ENCODE results near the gene AKAP13. TPM values are rescaled to one million over a fixed set of nuclear protein-coding genes. Genes with fewer than 3 reads are reported as not detected.

Gene AKAP13
- polyA plus RNA-seq, 2 of the 4 experiments (the other 2 are of a cell fraction) = 20.4 to 28.8 TPM

DNA sequence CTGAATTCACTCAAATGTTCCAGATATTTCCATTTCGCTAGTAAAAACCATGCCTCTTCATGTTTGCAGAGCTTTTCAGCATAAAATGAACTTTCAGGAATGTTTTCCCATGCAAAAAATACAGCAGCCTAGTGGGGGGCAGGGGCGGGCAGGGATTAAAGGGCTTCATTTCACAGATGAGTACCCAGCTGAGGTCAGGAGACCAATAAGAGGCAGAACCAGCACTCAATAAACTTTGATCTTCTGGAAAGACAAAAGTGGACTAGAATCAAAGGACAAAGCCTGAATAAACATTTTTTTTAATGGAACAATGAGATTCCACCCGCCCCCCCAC lies 406.3 kb downstream of the AKAP13 start:
- no peak for DNase-seq (ENCODE audit: low read depth in 1 of 2, low spot score in 1 of 2)
- Histone ChIP-seq H3K9me3 (no peaks in the 10 kb centered on the region), H3K4me3 (no peak overlapping the region), H3K4me1 (peaks cover 19% of the 10 kb centered on the region), H3K27ac (peak overlapping the region; percentile 41 to 76; a peak in 5 of 6 replicates), H3K4me2 (peak overlapping the region; percentile 65)
- 66% methylated on average over 3 of the region's 3 CpGs for WGBS (ENCODE audit: missing lambda C conversion rate)
- POLR2A ChIA-PET = interaction anchor here (1.1 to 1.3 kb wide), 2 partner anchors 8 to 9 kb away, joined by 4 read pairs; partner anchors contain the start of gene KLHL25
- CTCF ChIA-PET = interaction anchor here (1.1 to 7.1 kb wide), 4 partner anchors 9 to 54 kb away, joined by 3 to 43 read pairs (median 14); no protein-coding TSS in a partner anchor
- FAIRE-seq = no peak
- ATAC-seq = no peak
- no peak for TF ChIP-seq SMC3 (IDR thresholded peaks at IDR 0.05)
- TF ChIP-seq EP300 (IDR thresholded peaks at IDR 0.05) = no peak

- ATAC-seq (no peak), DNase-seq (ENCODE audit: low read depth in 1 of 2, low spot score in 1 of 2) (no peak), FAIRE-seq (no peak)
- Histone ChIP-seq H3K4me2 (no peak overlapping the region), H3K9me3 (no peaks in the 10 kb centered on the region), H3K4me1 (peaks cover 28% of the 10 kb centered on the region), H3K4me3 (no peak overlapping the region), H3K27ac (no peak overlapping the region)
- ChIA-PET POLR2A (no interaction called here), CTCF (interaction anchor here (1.1 to 7.1 kb wide), 11 partner anchors 10 to 59 kb away, joined by 3 to 43 read pairs (median 5); no protein-coding TSS in a partner anchor)
- TF ChIP-seq ESRRA (IDR thresholded peaks at IDR 0.05; ENCODE audit: borderline replicate concordance, low read length) (no peak), NPAS2 (CRISPR knock-in tag; IDR thresholded peaks at IDR 0.05; ENCODE audit: borderline replicate concordance) (no peak), CBX2 (IDR thresholded peaks at IDR 0.05; ENCODE audit: borderline replicate concordance, low read depth) (no peak), SMC3 (IDR thresholded peaks at IDR 0.05) (no peak)
- TF ChIP-seq, protein P1, sequence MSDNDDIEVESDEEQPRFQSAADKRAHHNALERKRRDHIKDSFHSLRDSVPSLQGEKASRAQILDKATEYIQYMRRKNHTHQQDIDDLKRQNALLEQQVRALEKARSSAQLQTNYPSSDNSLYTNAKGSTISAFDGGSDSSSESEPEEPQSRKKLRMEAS (IDR thresholded peaks at IDR 0.05) = no peak
- 90% methylated on average over 12 of the region's 12 CpGs for WGBS (ENCODE audit: missing lambda C conversion rate)
These were observed 408.5 kb downstream of the AKAP13 start for GRCh38 chr15:85788771-85789495.

GRCh38 chr15:85789496-85789875 lies 409.1 kb downstream of the AKAP13 start:
- Histone ChIP-seq H3K4me2 (no peak overlapping the region), H3K27ac (no peak overlapping the region), H3K4me1 (peaks cover 28% of the 10 kb centered on the region), H3K4me3 (no peak overlapping the region), H3K9me3 (no peaks in the 10 kb centered on the region)
- DNase-seq (ENCODE audit: low read depth in 1 of 2, low spot score in 1 of 2) = no peak
- WGBS (ENCODE audit: missing lambda C conversion rate) = 94% methylated on average over 7 of the region's 7 CpGs
- POLR2A ChIA-PET = no interaction called here
- no peak for ATAC-seq
- CTCF ChIA-PET = interaction anchor here (0.9 to 7.1 kb wide), 7 partner anchors 9 to 65 kb away, joined by 3 to 43 read pairs (median 5); no protein-coding TSS in a partner anchor
- TF ChIP-seq TFCP2L1 (CRISPR knock-in tag; IDR thresholded peaks at IDR 0.05) (no peak), JUN (IDR thresholded peaks at IDR 0.05) (no peak)
- FAIRE-seq = no peak

GRCh38 chr15:85792102-85792731 lies 411.8 kb downstream of the AKAP13 start:
- H3K4me1 ChIP-seq = peaks cover 15% of the 10 kb centered on the region
- ATAC-seq (no peak), FAIRE-seq (no peak), DNase-seq (ENCODE audit: low read depth in 1 of 2, low spot score in 1 of 2) (no peak)
- ChIA-PET CTCF (interaction anchor here (1.1 to 3.2 kb wide), 5 partner anchors 11 to 48 kb away, joined by 3 to 13 read pairs (median 4); no protein-coding TSS in a partner anchor), POLR2A (no interaction called here)
- no peak overlapping the region for H3K4me2 ChIP-seq
- TF ChIP-seq EP300 (IDR thresholded peaks at IDR 0.05) (no peak), EHMT2 (IDR thresholded peaks at IDR 0.05; ENCODE audit: low read depth) (no peak), POLR2A (IDR thresholded peaks at IDR 0.05; ENCODE audit: low read length) (no peak), TFCP2L1 (CRISPR knock-in tag; IDR thresholded peaks at IDR 0.05) (no peak), FOXS1 (CRISPR knock-in tag; IDR thresholded peaks at IDR 0.05) (no peak), SMC3 (IDR thresholded peaks at IDR 0.05) (no peak), MAFK (IDR thresholded peaks at IDR 0.05; ENCODE audit: partially characterized antibody) (no peak), CHD2 (IDR thresholded peaks at IDR 0.05; ENCODE audit: low read length, partially characterized antibody) (no peak), ZSCAN20 (CRISPR knock-in tag; IDR thresholded peaks at IDR 0.05) (no peak), RFX5 (IDR thresholded peaks at IDR 0.05) (no peak), HEYL (CRISPR knock-in tag; IDR thresholded peaks at IDR 0.05) (no peak), NPAS2 (CRISPR knock-in tag; IDR thresholded peaks at IDR 0.05; ENCODE audit: borderline replicate concordance) (no peak), RARB (CRISPR knock-in tag; IDR thresholded peaks at IDR 0.05) (no peak), PHF8 (IDR thresholded peaks at IDR 0.05; ENCODE audit: borderline replicate concordance, low read depth) (no peak), KDM1A (IDR thresholded peaks at IDR 0.05; ENCODE audit: low read depth) (no peak), GATA3 (IDR thresholded peaks at IDR 0.05; ENCODE audit: borderline replicate concordance) (no peak)
- TF ChIP-seq, protein P2, sequence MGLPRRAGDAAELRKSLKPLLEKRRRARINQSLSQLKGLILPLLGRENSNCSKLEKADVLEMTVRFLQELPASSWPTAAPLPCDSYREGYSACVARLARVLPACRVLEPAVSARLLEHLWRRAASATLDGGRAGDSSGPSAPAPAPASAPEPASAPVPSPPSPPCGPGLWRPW (IDR thresholded peaks at IDR 0.05) = no peak
- TF ChIP-seq, protein P3, sequence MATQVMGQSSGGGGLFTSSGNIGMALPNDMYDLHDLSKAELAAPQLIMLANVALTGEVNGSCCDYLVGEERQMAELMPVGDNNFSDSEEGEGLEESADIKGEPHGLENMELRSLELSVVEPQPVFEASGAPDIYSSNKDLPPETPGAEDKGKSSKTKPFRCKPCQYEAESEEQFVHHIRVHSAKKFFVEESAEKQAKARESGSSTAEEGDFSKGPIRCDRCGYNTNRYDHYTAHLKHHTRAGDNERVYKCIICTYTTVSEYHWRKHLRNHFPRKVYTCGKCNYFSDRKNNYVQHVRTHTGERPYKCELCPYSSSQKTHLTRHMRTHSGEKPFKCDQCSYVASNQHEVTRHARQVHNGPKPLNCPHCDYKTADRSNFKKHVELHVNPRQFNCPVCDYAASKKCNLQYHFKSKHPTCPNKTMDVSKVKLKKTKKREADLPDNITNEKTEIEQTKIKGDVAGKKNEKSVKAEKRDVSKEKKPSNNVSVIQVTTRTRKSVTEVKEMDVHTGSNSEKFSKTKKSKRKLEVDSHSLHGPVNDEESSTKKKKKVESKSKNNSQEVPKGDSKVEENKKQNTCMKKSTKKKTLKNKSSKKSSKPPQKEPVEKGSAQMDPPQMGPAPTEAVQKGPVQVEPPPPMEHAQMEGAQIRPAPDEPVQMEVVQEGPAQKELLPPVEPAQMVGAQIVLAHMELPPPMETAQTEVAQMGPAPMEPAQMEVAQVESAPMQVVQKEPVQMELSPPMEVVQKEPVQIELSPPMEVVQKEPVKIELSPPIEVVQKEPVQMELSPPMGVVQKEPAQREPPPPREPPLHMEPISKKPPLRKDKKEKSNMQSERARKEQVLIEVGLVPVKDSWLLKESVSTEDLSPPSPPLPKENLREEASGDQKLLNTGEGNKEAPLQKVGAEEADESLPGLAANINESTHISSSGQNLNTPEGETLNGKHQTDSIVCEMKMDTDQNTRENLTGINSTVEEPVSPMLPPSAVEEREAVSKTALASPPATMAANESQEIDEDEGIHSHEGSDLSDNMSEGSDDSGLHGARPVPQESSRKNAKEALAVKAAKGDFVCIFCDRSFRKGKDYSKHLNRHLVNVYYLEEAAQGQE (IDR thresholded peaks at IDR 0.05) = no peak
- TF ChIP-seq, protein P4, sequence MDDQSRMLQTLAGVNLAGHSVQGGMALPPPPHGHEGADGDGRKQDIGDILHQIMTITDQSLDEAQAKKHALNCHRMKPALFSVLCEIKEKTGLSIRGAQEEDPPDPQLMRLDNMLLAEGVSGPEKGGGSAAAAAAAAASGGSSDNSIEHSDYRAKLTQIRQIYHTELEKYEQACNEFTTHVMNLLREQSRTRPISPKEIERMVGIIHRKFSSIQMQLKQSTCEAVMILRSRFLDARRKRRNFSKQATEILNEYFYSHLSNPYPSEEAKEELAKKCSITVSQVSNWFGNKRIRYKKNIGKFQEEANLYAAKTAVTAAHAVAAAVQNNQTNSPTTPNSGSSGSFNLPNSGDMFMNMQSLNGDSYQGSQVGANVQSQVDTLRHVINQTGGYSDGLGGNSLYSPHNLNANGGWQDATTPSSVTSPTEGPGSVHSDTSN (IDR thresholded peaks at IDR 0.05) = no peak
- H3K9me3 ChIP-seq = no peaks in the 10 kb centered on the region
- 89% methylated on average over 4 of the region's 4 CpGs for WGBS (ENCODE audit: missing lambda C conversion rate)
- H3K27ac ChIP-seq = no peak overlapping the region
- H3K4me3 ChIP-seq = no peak overlapping the region
